NCI-H1105 (cell line): ENCODE measurements around the gene CARD18.
A peak's percentile ranks its signal among the peaks of the same experiment; 100 is the strongest.

Source experiments
- DNase-seq: peaks from one replicate; lab custom pipeline; 2025; lab: John Stamatoyannopoulos, UW

CARD18 gene, protein sequence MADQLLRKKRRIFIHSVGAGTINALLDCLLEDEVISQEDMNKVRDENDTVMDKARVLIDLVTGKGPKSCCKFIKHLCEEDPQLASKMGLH

DNA sequence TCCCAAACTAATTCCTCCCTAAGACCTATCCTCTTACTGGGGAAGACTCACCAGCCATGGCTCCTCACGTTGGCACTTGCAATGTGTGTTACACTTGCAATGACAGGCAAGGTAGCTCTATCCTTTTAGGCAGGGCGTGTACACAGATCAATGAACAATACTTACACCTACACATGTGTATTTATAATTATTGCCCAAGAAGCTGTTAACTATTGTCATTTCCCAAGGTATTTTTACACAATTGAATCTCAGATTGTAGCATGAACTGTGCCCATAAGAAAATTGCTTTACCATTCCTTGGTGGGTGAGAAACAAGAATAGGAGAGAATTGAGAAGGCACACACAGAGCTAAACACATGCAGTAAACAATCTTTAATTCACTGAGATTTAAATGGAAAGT, at the start of gene CARD18:
Gene CARD18 (minus strand): TSS at position 101 of the 400 bp plus-strand sequence. CDS start 43 bp downstream, at position 58.
- no peak for DNase-seq

DNA sequence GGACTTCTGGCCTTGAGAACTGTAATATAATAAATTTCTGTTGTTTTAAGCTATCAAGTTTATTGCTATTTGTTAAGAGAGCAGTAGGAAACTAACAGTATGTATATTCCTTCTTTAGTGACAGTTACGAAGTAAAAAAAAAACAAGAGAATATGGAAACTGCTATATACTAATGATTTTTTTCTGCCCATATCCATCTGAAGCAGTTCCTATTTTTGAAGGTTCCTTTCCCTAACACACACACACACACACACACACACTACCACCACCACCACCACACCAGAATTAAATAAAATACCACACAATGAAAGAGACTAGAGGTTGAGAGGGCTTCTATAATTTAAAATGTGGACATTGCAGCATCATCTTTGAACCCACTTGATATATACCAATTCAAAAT, 44.4 kb upstream of the CARD18 start:
- no peak for DNase-seq

DNA sequence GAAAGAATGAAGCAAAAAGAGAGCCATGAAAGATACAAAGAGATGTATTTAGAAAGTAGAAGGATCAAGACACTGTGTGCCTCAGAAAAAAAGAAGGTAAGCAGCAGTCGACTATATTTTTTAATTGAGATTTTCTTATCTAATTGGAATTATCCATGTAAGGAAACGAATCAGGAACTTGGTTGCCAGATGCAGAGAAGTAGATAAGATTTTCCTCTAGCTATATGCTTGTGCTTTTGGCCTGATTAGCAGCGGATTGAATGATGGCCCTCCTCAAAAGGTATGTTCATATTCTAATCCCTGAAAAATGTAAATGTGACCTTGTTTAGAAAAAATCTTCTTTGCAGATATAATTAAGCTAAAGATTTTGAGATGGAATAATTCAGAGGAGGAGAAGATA, 43.9 kb upstream of the CARD18 start:
- DNase-seq: no peak

DNA sequence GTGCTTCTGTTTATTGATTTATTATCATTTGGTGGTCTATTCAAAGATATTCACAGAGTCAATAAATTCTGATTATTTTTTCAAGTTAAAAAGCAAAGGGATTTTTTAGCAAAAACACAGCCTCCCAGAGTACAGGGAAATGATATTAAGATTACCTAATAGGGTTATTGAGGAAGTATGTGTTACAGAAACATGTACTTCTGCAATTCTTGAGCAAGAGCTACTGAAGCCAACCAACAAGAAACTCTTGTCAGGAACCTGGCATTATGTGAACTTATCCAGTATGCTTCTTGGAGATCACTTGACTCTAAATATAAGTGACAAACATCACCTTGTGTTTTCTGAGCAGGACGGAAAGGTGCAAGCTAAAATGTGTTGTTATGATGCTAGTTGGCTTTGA, 42.0 kb upstream of the CARD18 start:
- no peak for DNase-seq

DNA sequence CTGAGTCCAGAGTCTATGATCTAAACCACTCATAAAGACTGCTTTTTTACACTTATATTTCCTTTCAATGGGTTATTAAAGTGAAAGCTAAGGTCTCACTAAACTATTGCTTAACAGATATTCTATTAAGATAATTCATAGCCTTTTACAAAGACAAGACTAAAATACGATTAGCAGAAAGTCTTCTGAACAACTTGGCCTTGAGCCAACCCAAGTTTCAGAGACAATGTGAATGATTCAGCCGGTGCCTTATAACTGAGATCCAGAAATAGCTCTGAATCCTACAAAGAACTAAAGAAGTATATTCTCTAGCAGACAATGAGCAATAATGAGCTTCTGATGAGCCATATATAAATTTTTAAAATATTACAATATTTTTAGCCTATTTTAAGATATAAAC, 41.5 kb upstream of the CARD18 start:
- DNase-seq: no peak

DNA sequence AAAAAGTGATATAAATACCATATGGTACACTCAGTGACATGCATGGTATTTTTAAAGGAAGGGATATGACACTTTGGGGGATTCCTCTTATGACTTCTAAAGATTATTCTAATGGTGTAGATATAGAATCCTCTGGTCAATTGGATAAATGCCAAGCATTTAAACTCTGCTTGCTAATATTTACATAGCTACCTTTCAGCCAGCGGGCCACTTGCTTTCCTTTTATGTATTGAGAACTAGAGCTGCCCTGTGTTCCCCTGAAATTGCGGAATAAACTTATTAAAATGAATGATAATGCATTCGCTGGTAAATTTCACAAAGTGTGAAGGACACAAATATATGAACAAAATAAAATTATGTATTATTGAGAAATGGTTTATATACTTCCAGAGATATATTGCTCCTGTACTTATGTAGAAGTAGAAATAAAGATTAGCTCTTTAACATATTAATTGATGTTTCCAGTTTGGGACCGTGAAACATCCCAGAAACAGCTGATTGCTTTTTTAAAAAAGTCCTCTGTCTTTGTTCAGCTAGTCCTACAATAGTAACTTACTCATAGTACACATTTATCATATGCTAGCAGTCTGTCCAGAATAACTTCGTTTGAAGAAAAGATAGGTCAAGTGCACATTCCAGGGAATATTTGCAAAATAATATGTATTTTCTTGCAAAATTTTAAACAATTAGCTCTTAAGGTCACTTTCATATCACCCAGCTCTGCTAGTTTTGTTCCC, 40.1 kb upstream of the CARD18 start:
- peak; percentile 18 for DNase-seq

DNA sequence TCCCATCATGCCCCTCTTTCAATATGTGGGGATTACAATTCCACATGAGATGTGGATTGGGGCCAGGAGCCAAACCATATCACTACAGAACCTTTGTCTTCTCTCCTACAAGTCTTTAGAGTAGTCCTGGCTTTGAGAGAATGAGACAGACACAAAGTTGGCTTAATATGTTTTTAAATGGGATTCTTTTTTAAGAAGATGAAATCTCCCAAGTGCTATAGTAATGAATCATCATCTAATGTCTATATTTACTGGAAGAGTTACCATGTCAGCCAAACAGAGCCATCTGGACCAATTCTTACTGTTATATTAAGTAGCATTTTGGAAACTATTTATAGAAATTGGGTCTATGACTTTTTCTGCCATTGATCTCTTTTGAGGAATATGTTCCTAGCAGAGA, 38.1 kb upstream of the CARD18 start:
- no peak for DNase-seq

DNA sequence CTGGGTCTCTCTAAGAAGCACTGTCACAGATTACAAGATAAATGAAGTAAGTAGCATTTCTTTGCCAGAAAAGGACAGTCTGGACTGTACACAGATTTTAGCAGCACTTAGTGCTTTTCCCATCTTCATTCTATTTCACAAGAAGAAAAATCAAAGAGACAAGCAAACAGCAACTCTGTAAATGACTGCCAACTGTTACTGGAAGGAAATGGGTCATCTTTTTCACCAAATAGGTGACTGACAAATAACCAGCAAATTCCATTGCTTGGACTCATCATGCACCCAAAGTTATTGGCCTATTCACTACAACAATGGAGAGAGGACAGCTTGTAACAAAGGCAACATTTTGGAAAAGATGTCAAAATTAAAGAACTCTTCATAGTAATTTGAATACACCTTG, 28.9 kb upstream of the CARD18 start:
- DNase-seq: no peak

DNA sequence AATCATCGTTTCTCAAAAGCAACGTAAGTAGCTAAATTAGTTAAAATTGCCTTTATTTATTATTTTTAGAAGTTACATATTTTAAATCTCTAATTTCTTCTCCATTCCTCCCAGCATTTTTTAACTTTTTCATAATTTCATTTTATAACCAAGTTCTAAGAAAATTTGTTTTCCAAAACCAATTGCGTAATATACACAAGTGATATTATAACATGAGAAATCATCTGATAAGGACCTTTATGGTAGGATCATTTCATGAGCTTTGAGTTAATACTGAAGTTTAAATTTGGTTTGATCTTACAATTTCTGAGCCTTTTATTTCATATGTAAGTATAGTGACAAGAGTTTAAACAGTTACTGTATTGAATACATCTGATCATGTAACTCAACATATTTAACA, 27.7 kb upstream of the CARD18 start:
- no peak for DNase-seq

DNA sequence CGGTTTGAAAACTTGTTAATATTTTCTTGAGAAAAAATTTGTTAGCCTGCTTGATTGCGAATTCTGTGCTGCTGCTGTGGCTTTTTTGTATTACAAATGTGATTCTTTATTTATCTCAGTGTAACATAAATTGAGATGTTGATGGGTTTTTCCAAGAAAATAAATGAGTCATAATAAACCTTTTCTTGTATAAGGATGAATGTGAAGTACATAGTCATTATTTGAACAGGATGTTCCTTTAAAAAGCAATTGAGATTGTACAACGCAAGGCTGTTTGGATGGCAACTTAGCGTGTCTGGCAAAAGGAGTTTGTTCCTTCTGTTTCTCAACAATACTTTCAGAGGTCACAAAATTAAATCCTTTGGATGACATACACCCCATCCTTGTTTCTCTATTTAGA, 24.6 kb upstream of the CARD18 start:
- no peak for DNase-seq

DNA sequence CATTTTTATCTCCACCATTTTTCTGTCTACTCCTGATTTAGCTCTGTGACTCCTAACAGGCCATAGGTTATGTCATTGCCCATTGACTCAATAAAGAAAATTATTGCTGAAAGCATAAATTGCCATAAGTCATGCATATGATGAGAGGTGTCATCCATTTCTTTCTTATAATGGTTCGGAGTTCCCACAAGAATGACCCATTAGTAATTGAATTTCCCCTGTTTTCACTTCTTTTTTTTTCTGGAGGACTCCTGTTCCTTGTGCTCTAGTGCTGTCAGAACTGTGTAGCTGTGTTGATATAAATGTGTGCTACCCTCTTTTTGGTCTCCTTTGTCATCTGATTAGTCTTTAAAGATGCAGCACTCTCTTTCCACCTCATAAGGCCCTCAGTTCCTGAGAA, 22.9 kb upstream of the CARD18 start:
- DNase-seq: no peak

DNA sequence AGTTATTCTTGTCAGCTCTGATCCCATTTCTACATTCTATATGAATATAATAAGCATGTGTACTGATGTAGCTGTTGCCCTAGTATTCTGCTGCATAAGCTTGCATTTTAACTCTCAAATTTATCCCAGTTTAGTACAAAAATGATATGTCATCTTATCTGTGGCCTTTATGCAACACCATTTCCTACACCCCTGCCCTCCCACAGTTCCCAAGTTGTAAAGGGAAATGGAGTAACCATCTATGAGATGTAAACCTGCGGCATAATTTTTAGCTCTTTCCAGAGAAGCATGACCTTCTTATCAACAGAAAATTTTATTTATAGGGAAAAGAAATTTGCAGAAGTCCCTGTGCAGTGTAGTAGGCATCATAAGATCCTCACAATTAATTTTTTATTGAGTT, 18.9 kb upstream of the CARD18 start:
- no peak for DNase-seq

DNA sequence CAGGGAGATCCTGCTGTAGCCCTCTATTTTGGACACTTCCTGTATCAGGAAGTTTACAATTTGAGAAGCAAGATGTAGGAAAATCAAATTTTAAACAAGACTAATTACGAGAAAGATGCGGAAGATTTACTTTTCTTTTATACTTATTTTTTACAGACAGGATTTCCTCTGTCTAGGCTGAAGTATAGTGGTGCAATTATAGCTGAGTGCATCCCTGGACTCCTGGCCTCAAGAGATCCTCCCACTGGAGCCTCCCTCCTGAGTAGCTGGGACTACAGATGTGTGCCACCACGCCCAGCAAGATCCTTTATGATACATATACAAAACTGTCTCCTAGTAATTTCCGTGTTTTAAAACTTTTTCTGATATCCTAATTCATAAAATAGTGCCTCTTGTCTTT, 17.2 kb upstream of the CARD18 start:
- no peak for DNase-seq

DNA sequence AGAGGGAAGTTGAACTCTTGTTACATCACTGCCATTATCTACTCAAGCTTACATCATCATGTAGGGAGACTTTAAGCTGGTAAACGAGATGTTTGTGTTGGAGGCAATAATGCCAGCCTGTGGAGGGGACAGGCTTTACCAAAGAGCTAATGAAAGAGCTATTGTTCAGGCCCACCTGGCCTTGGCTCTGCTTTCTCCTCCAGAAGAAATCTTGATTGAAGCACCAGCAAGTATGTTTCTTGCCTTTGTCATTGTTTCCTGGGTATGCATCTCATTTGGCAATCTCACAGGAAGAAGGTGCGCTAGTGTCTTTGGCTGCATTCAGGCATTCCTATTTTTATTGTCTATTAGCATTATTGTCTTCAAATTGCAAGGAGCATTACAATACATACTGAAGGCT, 16.7 kb upstream of the CARD18 start:
- DNase-seq: no peak

DNA sequence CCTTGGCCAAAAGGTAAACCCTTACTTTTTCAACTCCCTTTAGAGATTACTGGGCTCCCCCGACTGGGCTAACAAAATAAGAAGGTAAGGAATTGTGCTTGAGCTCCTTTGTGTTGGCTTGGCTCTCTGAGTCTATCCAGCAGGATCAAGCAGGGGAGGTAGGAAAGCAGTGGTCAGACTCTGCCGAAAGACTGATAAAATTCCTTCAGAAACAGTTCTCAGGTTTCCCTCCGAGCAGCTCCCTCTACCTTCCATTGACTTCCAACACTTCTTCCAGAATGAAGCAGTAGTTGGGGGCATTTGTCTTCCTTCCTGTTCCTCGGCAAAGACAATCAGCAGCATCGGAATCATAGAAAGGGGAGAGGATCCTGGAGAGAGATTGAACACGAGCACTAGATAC, 16.1 kb upstream of the CARD18 start:
- no peak for DNase-seq

DNA sequence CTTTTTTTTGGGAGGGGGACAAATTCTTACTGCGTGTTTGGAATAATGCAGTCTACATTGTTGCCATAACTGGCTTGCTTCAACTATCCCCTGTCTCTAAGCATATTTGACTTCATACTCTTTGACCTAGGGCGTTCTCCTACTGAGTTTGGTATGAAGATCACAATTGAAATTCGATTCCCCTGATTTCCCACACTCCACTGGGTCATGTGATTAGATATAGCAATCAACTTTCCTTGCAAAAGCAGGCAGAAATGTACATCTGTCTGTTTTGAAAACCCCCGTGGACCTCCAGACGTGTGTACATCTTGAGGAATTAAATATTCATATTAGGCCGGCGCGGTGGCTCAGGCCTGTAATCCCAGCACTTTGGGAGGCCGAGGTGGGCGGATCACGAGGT, 13.8 kb upstream of the CARD18 start:
- DNase-seq: no peak

DNA sequence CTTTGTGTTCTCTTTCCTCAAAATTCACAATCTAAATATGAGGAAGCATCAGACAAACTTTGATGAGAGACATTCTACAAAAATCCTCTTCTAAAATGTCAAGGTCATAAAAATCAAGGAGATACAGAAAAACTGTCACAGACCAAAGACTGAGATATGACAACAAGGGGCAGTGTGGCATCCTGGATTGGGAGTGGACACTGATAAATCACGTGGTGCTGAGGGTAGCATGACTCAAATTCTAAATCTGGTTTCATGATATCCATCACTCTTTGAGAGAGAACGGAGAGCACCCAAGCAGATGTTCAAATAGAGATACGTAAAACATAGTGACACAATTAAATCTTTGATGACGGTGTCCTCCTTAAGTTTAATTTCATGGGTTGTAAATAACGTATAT, 13.0 kb upstream of the CARD18 start:
- no peak for DNase-seq

DNA sequence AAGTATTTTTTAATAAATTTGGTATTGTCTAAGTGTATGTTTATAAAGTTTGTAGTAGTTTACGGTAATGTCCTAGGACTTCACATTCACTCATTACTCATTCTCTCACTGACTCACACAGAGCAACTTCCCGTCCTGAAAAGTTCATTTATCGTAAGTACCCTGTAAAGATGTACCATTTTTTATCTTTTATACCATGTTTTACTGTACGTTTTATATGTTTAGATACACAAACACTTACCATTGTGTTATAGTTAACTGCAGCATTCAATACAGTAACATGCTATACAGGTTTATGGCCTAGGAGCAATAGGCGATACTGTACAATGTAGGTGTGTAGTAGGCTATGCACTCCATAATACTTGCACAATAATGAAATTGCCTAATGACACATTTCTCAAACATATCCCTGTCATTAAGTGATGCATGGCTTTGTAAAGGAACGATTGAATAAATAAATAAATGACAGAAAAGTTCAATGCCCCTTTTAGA, 12.5 kb upstream of the CARD18 start:
- no peak for DNase-seq

DNA sequence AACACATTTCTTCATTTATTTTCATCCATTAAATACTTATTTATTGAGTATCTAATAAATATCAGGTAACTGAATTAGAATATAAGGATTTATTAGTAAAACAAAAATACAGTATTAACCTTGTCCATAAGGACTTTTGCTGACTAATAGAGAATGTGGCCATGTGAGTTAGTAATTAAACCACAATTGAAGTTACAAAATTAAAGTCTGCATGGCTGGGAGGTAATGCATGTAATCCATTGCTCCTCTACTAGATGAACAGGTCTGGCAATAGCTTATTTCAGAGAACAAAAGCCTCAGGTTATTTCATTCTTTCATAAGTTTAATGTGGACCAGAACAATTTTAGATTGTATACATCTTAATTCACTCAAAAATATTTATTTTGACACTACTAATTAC, 9.9 kb upstream of the CARD18 start:
- DNase-seq: no peak

DNA sequence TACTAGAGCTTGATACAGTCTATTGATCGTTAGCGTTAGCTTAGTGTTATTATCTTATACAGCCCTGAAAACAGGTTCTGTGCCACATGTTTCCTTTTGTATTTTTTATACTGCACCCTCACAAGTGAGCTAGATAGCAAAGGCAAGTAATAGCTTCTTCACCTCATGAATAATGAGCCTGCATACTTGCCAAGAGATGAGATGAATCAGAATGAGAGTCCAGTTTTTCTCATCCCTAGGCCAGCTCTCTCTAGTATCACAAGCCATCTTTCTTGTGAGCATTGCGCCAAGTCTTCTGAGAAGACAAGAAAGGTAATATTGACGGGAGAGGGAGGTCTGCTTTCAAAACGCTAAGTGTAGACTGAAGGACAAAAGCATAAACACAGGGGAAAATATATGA, 8.7 kb upstream of the CARD18 start:
- DNase-seq: no peak

DNA sequence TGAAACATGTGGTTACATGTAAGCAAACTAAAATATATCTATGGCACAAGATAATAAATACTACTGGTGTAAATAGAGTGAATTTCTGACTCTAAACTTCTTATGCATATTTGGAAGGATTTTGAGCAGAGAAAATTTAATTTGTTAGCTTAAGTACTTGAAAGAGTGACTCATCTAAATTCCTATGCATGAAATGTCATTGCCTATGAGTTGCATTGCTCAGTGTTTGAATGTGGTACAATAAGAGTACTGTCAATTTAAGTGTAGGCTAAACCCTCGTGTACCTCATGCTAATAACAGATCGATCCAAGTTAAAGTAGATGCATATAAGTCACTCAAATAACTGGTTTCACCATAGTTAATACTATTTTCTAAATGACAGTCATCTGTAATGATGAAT, 5.3 kb upstream of the CARD18 start:
- no peak for DNase-seq

DNA sequence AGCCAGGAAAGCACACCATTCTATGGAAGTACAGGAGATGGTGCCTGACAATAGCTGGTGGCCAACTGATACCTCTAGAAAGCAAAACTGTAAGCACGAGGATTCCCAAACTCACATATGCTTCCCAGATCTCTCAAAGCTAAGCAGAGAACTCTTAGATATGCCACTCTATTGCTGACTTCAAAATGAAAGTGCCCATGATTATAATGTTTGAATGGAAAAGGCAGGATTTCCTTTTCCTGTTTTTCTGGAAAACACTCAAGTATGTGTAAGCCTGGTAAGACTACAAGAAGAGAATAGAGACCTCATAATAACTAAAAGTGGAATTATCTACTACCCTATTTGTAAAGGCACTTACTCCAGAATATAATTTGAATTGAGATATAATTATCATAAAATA, 2.6 kb upstream of the CARD18 start:
- DNase-seq: no peak

DNA sequence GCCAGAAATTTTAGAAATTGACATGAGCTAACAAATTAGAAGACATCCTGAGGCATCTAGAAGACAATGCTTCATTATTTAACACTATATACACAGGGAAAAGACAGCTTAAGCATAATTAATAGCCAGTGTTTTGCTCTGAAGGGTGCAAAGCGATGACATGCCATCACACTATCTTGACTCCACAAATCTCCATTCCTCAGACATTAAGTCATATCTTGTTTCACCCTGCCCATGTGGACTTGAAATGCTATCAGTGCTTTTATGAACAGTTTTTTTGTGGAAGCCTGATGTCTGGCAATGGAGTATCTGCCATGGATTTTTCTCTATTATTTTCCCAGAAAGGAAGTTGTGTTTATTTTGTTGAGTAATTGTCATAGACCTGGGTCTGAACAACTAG, 2.3 kb downstream of the CARD18 start:
- no peak for DNase-seq

DNA sequence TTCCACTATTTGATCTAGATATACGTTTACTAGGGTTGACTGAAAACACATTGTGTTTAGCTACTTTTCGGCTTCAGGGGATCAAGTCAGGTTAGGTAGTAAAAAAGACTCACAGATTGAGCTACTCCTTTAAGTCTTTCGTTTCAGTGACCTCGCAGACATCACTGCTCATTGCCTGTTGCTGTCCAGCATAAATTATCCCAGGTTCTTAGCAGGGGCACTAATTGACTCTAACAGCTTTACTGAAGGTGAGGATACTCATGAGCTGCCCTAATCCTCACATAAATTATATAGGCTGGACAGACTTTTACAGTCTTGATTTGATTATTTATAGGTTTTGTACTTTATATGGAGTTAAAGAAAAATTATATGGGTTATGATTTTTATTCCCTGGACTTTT, 3.7 kb downstream of the CARD18 start:
- DNase-seq: no peak
